Heart left ventricle (tissue), 16 donors: Measurements from ENCODE around the gene CCT2. TPM values are rescaled to one million over a fixed set of nuclear protein-coding genes. Genes with fewer than 3 reads are reported as not detected.
"Not testable (repeated sequence)": the region's sequence is repeated elsewhere in the genome, so short reads cannot be mapped to it uniquely, and the experiment has no call there.

Experiments used
- ATAC-seq, 4 donors: fragments of 200-7000 bp; cut with Tn5 transposase; one replicate each; pipeline ENCODE4 v1.9.1; 2020 to 2022; ENCODE audit warnings: moderate library complexity in 4 of 4, mild to moderate bottlenecking in 3 of 4, moderate number of reproducible peaks in 1 of 4
- DNase-seq, 5 donors: peaks; one replicate each; pipeline ENCODE4 v3.0.0-alpha.2; 2020
- H3K27ac ChIP-seq, 12 donors: fragments of 200-600 bp; sonication (generic) in 4 of 12; one replicate each; pipeline versions ENCODE4 v1.5.0 to v1.8.0; 2016 to 2022; ENCODE audit warnings: mild to moderate bottlenecking in 2 of 12
- H3K27me3 ChIP-seq, 9 donors: fragments of 200-600 bp; sonication (generic) in 2 of 9; one replicate each; pipeline versions ENCODE4 v1.5.1 to v1.8.0; 2016 to 2022; ENCODE audit warnings: mild to moderate bottlenecking in 3 of 9
- H3K36me3 ChIP-seq, 9 donors: fragments of 200-600 bp; sonication (generic) in 2 of 9; one replicate each; pipeline versions ENCODE4 v1.5.0 to v1.8.0; 2018 to 2022; ENCODE audit warnings: mild to moderate bottlenecking in 2 of 9
- H3K4me1 ChIP-seq, 12 donors: fragments of 200-600 bp; sonication (generic) in 4 of 12; one replicate each; pipeline versions ENCODE4 v1.5.0 to v1.8.0; 2016 to 2022; ENCODE audit warnings: mild to moderate bottlenecking in 3 of 12
- H3K4me3 ChIP-seq, 12 donors: fragments of 200-600 bp; sonication (generic) in 4 of 12; one replicate each; pipeline versions ENCODE4 v1.5.0 to v1.8.0; 2017 to 2022; ENCODE audit warnings: mild to moderate bottlenecking in 9 of 12, moderate library complexity in 4 of 12
- H3K9me3 ChIP-seq, 12 donors: fragments of 200-600 bp; sonication (generic) in 4 of 12; one replicate each; pipeline versions ENCODE4 v1.5.0 to v1.8.0; 2016 to 2022; ENCODE audit warnings: mild to moderate bottlenecking in 1 of 12
- CTCF ChIP-seq, 12 donors: fragments of 200-600 bp; sonication (generic) in 4 of 12; IDR thresholded peaks; one replicate each; pipeline versions ENCODE4 v1.5.0 to v1.8.0; 2018 to 2022; ENCODE audit warnings: antibody characterized with exemption in 12 of 12, mild to moderate bottlenecking in 5 of 12
- POLR2A ChIP-seq, 2 donors: fragments of 450-650 bp; IDR thresholded peaks; one replicate each; pipeline ENCODE4 v1.6.1; 2017; ENCODE audit warnings: antibody characterized with exemption in 2 of 2, mild to moderate bottlenecking in 2 of 2, moderate library complexity in 2 of 2
- WGBS, 4 donors: extraction: QIAGEN DNeasy Blood & Tissue Kit in 2 of 4; methylation state at CpG; one replicate each; pipeline versions ENCODE4 v1.1.5 to v1.1.7; 2013 to 2018; 5-methylcytosine and 5-hydroxymethylcytosine counted together
- intact Hi-C, 10 donors: fragments of 100-400 bp; cut with DNase I; formaldehyde crosslinking; loops; one replicate each; pipeline versions ENCODE4 v1.11.1 to v1.14.2; 2022
- polyA plus RNA-seq, 2 donors: library from polyadenylated mRNA; stranded (reverse); fragments of 200-250 nt; gene quantifications; one replicate each; pipeline ENCODE4 v1.2.3, GENCODE V29; 2013
- total RNA-seq, 9 donors: library from RNA; depleted of rRNA in 2 of 9; stranded (reverse); fragments of >200 nt in 2 of 9; fragmentation: NEBNext Ultra II Directional in 3 of 9; extraction: Animal tissue kit (Norgen Biotek cat#: 25700) in 3 of 9; gene quantifications; one replicate each; pipeline versions ENCODE4 v1.1.0 to v1.2.4, GENCODE V29; 2016 to 2023
- donor health status: ischemic (EF 13 %, LVEDD 7.1; RV severe dilation, severe dysfunction).
- donor health status: healthy with polysubstance abuse.
- donor health status: DM: no; HTN: yes; CAD: no.
- donor health status: DM: no; HTN: no; CAD: no.
- donor health status: ischemic (EF 25% LVEDD 6.9; RV normal size, moderate dysfunction).
- donor health status: ischemic (EF 25% LVEDD 5.7; RV mildly dilated, moderate dysfunction).
- donor health status: healthy.
- donor health status: DM: yes; HTN: yes; CAD: no.
- donor health status: ischemic (EF 35%, LVEDD 5.7; RV mildly dilated, moderate dysfunction).
- donor health status: nonischemic (EF 11% LVEDD 7.7; RV severe dilation, severe dysfunction).
- donor health status: DM: yes; HTN: yes; CAD: no.
- donor health status: PGD.
- donor health status: ischemic (EF 29% LVEDD 5.4; RV normal size, mild dysfunction).
- donor health status: nonischemic (EF 23%, LVEDD 6.1; RV moderate dilation, normal function).

CCT2 gene
- total and polyA plus RNA-seq, 11 donors, result 59.7 to 342 (median 93.3) TPM

DNA sequence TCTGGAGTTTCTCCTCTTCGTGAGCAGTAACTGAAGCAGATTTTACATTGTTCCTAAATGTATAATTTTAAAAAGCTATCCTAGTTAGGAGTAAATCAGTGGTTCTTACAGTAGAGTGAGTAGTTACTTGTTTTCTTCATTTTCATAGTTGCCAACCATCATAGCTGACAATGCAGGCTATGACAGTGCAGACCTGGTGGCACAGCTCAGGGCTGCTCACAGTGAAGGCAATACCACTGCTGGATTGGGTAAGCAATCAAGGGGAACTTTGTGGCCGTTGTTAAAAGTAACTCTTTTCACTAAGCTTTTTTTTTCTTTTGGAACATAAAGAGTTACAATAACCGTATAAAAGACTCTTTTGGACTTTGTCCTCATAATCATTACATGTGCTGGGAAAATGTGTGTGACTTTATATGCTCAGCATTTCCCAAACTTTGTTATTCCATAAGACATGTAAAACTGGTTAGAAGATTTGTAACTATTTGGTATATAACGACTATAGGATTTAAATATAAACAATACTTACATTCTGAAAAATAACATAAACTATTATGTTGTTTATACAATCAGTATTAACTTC lies 13.0 kb downstream of the CCT2 start:
- Histone ChIP-seq H3K9me3 (peaks cover 0 to under 1% (median 0%) of the 10 kb centered on the region in 12 donors), H3K27me3 (no peaks in the 10 kb centered on the region), H3K4me3 (no peak overlapping the region), H3K27ac (no peak overlapping the region), H3K36me3 (peaks cover 0 to 100% (median 96%) of the 10 kb centered on the region in 9 donors), H3K4me1 (peaks cover 0 to 6% (median 0%) of the 10 kb centered on the region in 12 donors)
- intact Hi-C loops, result no loop called here
- ATAC-seq (peak in 1 of 4 donors; percentile 53), DNase-seq (no peak)
- WGBS, 4 donors, result 55 to 63% (median 59%) methylated on average over 4 of the region's 4 CpGs
- TF ChIP-seq CTCF (IDR thresholded peaks at IDR 0.05) (no peak), POLR2A (IDR thresholded peaks at IDR 0.05) (no peak)

DNA sequence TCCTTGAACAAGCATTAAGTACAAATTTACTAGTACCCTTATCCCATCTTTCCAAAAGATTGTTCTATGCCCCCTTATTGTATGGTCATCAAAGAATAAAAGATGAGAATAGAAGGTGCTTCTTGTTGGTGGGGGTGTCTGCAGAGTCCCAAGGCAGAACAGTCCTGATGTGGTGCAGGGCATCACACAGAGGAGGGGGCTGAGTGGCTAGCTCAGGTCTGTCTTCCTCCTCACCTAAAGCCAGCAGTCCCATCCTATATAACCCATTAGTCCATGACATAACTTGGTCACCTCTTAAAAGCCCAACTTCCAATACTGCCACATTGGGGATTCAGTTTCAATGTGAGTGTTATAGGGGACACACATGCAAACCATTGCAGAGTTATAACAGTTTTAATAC lies 15.5 kb downstream of the CCT2 start:
- intact Hi-C loops, result no loop called here
- Histone ChIP-seq H3K9me3 (peaks cover 0 to 4% (median 0%) of the 10 kb centered on the region in 12 donors), H3K4me3 (no peak overlapping the region), H3K36me3 (peaks cover 0 to 79% (median 75%) of the 10 kb centered on the region in 9 donors), H3K27me3 (no peaks in the 10 kb centered on the region), H3K27ac (no peak overlapping the region), H3K4me1 (peaks cover 0 to 9% (median 1%) of the 10 kb centered on the region in 12 donors)
- TF ChIP-seq CTCF (IDR thresholded peaks at IDR 0.05) (no peak), POLR2A (IDR thresholded peaks at IDR 0.05) (no peak)
- ATAC-seq (no peak), DNase-seq (no peak)

- no peak for ATAC-seq
- no peak for DNase-seq
- TF ChIP-seq CTCF (IDR thresholded peaks at IDR 0.05) (no peak), POLR2A (IDR thresholded peaks at IDR 0.05) (no peak)
- Histone ChIP-seq H3K27me3 (no peaks in the 10 kb centered on the region), H3K9me3 (peaks cover 0 to 4% (median 0%) of the 10 kb centered on the region in 12 donors), H3K4me3 (no peak overlapping the region), H3K36me3 (peaks cover 0 to 66% (median 62%) of the 10 kb centered on the region in 9 donors), H3K4me1 (peaks cover 0 to 10% (median 0%) of the 10 kb centered on the region in 12 donors), H3K27ac (no peak overlapping the region)
- intact Hi-C loops, result no loop called here
- 75 to 86% (median 81%) methylated on average over 6 of the region's 6 CpGs for WGBS, 4 donors
Observed at GRCh38 chr12:69601962-69602685, 16.9 kb downstream of the CCT2 start.

GRCh38 chr12:69602954-69603353 lies 17.7 kb downstream of the CCT2 start:
- ATAC-seq, result no peak
- Histone ChIP-seq H3K27me3 (no peaks in the 10 kb centered on the region), H3K4me3 (no peak overlapping the region), H3K9me3 (peaks cover 0 to 4% (median 0%) of the 10 kb centered on the region in 12 donors), H3K27ac (no peak overlapping the region), H3K36me3 (peaks cover 0 to 57% (median 53%) of the 10 kb centered on the region in 9 donors), H3K4me1 (peaks cover 0 to 10% (median 0%) of the 10 kb centered on the region in 12 donors)
- no peak for DNase-seq
- TF ChIP-seq CTCF (IDR thresholded peaks at IDR 0.05) (no peak), POLR2A (IDR thresholded peaks at IDR 0.05) (no peak)
- intact Hi-C loops, result no loop called here

DNA sequence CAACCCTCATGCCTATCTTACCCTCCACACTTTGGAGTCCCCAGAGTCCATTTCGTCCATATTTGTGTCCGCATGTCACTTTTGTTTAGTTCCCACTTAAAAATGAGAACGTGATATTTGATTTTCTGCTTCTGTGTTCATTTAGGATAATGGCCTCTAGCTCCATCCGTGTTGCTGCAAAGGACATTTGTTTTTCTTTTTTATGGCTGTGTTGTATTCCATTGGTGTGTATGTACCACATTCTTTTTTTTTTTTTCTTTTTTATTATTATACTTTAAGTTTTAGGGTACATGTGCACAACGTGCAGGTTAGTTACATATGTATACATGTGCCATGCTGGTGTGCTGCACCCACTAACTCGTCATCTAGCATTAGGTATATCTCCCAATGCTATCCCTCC lies 18.3 kb downstream of the CCT2 start:
- H3K9me3 ChIP-seq, H3K27me3 ChIP-seq, ATAC-seq, intact Hi-C loops, DNase-seq, H3K4me3 ChIP-seq, H3K27ac ChIP-seq: not testable (repeated sequence)
- Histone ChIP-seq H3K4me1 (peaks cover 0 to 10% (median 0%) of the 10 kb centered on the region in 12 donors), H3K36me3 (peaks cover 0 to 51% (median 47%) of the 10 kb centered on the region in 9 donors)
- WGBS, 4 donors, result 94 to 100% (median 97%) methylated on average over 5 to 6 of the region's 6 CpGs

DNA sequence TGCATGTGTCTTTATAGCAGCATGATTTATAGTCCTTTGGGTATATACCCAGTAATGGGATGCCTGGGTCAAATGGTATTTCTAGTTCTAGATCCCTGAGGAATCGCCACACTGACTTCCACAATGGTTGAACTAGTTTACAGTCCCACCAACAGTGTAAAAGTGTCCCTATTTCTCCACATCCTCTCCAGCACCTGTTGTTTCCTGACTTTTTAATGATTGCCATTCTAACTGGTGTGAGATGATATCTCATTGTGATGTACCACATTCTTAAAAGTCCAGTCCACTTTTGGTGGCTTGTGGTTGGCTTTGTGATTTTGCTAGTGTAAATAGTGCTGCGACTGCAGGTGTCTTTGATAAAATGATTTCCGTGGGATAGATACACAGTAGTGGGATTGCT lies 19.0 kb downstream of the CCT2 start:
- Histone ChIP-seq H3K4me1 (peaks cover 0 to 10% (median 0%) of the 10 kb centered on the region in 12 donors), H3K36me3 (peaks cover 0 to 44% (median 40%) of the 10 kb centered on the region in 9 donors)
- ATAC-seq, H3K4me3 ChIP-seq, H3K9me3 ChIP-seq, intact Hi-C loops, DNase-seq, H3K27ac ChIP-seq, H3K27me3 ChIP-seq: not testable (repeated sequence)
- WGBS, 4 donors, result 79 to 90% (median 84%) methylated on average over 2 of the region's 3 CpGs
